ENCODE data around the gene BBS9.

DNA sequence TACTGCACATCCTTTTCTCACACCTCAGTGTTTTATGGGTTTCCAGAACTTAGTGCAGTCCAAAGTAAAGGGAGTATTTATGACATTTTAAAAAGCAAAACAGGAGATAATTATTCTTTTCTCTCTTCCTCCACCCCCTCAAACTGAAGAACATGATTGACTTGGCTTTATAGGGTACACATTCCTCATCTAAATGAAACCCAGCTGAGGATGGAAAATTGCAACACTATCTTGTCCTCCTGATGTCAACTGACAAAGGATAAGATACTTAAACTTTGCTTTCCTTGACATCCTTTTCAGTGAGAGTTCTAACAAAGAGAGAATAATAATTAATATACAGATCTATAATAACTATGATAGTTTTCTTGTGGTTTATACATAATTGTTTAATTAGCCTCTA lies 299.1 kb downstream of the BBS9 start:
- no peak for TF ChIP-seq POLR2AphosphoS5 (IDR thresholded peaks at IDR 0.05; ENCODE audit: borderline replicate concordance, low read depth, low read length)
- no peak for TF ChIP-seq FOXP2 (optimal IDR thresholded peaks at IDR 0.05; ENCODE audit: control extremely low read depth, extremely low read length, insufficient read depth)
- no peak for TF ChIP-seq EZH2 (IDR thresholded peaks at IDR 0.05)

All from SK-N-MC (cell line).